ENCODE data around the gene FLNB.

DNA sequence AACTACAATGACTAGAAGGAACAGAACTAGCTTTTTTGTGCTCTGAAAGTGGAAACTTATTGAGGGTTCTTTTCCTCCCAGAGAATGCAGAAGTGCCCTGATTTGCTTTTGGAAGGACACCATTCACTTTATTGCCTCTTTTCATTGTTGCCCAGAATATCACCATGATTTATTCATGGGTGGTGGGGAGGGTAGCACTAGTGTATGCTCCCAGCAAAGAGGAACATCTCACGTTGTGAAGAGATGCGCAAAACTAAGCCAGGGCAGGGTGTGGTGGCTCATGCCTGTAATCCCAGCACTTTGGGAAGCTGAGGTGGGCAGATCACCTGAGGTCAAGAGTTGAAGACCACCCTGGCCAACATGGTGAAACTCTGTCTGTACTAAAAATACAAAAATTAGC, 31.4 kb downstream of the FLNB start:
- TF ChIP-seq, protein P1, sequence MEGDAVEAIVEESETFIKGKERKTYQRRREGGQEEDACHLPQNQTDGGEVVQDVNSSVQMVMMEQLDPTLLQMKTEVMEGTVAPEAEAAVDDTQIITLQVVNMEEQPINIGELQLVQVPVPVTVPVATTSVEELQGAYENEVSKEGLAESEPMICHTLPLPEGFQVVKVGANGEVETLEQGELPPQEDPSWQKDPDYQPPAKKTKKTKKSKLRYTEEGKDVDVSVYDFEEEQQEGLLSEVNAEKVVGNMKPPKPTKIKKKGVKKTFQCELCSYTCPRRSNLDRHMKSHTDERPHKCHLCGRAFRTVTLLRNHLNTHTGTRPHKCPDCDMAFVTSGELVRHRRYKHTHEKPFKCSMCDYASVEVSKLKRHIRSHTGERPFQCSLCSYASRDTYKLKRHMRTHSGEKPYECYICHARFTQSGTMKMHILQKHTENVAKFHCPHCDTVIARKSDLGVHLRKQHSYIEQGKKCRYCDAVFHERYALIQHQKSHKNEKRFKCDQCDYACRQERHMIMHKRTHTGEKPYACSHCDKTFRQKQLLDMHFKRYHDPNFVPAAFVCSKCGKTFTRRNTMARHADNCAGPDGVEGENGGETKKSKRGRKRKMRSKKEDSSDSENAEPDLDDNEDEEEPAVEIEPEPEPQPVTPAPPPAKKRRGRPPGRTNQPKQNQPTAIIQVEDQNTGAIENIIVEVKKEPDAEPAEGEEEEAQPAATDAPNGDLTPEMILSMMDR (conservative IDR thresholded peaks at IDR 0.05 in 1 of 2, IDR thresholded peaks at IDR 0.05 in 1 of 2; ENCODE audit: extremely low read depth in 1 of 2, insufficient read depth in 1 of 2, low read depth in 1 of 2, low read length in 2 of 2): no peak
- TF ChIP-seq EZH2 (IDR thresholded peaks at IDR 0.05; ENCODE audit: borderline replicate concordance, low read length): no peak

Measured in mammary epithelial cell (primary cell).